Osteoblast (primary cell): ENCODE data around the gene SEL1L. TPM values are rescaled to one million over a fixed set of nuclear protein-coding genes. Genes with fewer than 3 reads are reported as not detected.

Source experiments
- DNase-seq: peaks from one replicate; pipeline ENCODE4 v3.0.0; 2011; ENCODE audit warnings: low spot score, mixed read lengths; ENCODE audit not compliant: insufficient read length; ENCODE audit errors: missing footprints
- H2AFZ ChIP-seq: 2 replicates; pipeline ENCODE4 v1.6.0; 2011; ENCODE audit warnings: mild to moderate bottlenecking, low read length
- H3K27ac ChIP-seq: 2 replicates; pipeline ENCODE4 v1.5.1; 2011; ENCODE audit warnings: mild to moderate bottlenecking, low read depth, low read length, moderate library complexity
- H3K27me3 ChIP-seq: 2 replicates; pipeline ENCODE4 v1.6.0; 2012; ENCODE audit warnings: mild to moderate bottlenecking, control low read depth, inconsistent platforms, low read length, moderate library complexity; ENCODE audit not compliant: insufficient read depth
- H3K36me3 ChIP-seq: 2 replicates; pipeline ENCODE4 v1.5.1; 2011; ENCODE audit warnings: mild to moderate bottlenecking, low read length, control low read depth, moderate library complexity; ENCODE audit not compliant: insufficient read depth
- H3K4me1 ChIP-seq: 2 replicates; pipeline ENCODE4 v1.5.1; 2011; ENCODE audit warnings: mild to moderate bottlenecking, low read length, control low read depth, moderate library complexity; ENCODE audit not compliant: insufficient read depth
- H3K4me2 ChIP-seq: 2 replicates; pipeline ENCODE4 v1.6.0; 2011; ENCODE audit warnings: mild to moderate bottlenecking, low read length; ENCODE audit not compliant: insufficient read depth
- H3K4me3 ChIP-seq: fragments of 200-600 bp; sonication (generic); 3 replicates; pipeline ENCODE4 v1.5.1; 2012; ENCODE audit warnings: mild to moderate bottlenecking, low read length, inconsistent platforms; ENCODE audit not compliant: insufficient read depth
- H3K79me2 ChIP-seq: 2 replicates; pipeline ENCODE4 v1.6.0; 2012; ENCODE audit warnings: mild to moderate bottlenecking, low read length, control low read depth, inconsistent platforms; ENCODE audit not compliant: insufficient read depth
- H3K9me3 ChIP-seq: 2 replicates; pipeline ENCODE4 v1.5.1; 2011; ENCODE audit warnings: low read depth, low read length, control low read depth
- H4K20me1 ChIP-seq: 2 replicates; pipeline ENCODE4 v1.6.0; 2012; ENCODE audit warnings: mild to moderate bottlenecking, low read length, control low read depth; ENCODE audit not compliant: insufficient read depth
- CTCF ChIP-seq: IDR thresholded peaks from 2 replicates; pipeline ENCODE4 v1.5.1; 2011; ENCODE audit warnings: mild to moderate bottlenecking, low read depth, low read length, moderate library complexity; ENCODE audit errors: extremely low read depth
- total RNA-seq: library from RNA; depleted of rRNA; stranded (reverse); fragments of >200 nt; gene quantifications from 2 replicates; pipeline ENCODE4 v1.2.3, GENCODE V29; 2012

Gene SEL1L
- total RNA-seq, 1 donor = 151 TPM

GRCh38 chr14:81427348-81428058 lies 106.2 kb downstream of the SEL1L start:
- H3K4me3 ChIP-seq = no peak overlapping the region
- H3K27ac ChIP-seq = no peak overlapping the region

GRCh38 chr14:81423504-81423903 lies 110.1 kb downstream of the SEL1L start:
- H4K20me1 ChIP-seq = no peaks in the 10 kb centered on the region
- H3K9me3 ChIP-seq = no peaks in the 10 kb centered on the region
- DNase-seq = no peak
- no peaks in the 10 kb centered on the region for H3K79me2 ChIP-seq
- peaks cover 7% of the 10 kb centered on the region for H3K27me3 ChIP-seq
- peak overlapping the region; percentile 54 for H2AFZ ChIP-seq
- H3K36me3 ChIP-seq = no peaks in the 10 kb centered on the region
- no peak overlapping the region for H3K4me2 ChIP-seq
- TF ChIP-seq CTCF = no peak
- no peaks in the 10 kb centered on the region for H3K4me1 ChIP-seq
- no peak overlapping the region for H3K27ac ChIP-seq
- no peak overlapping the region for H3K4me3 ChIP-seq

More at GRCh38 chr14:81427348-81428058, 106.2 kb downstream of the SEL1L start:
- Histone ChIP-seq H3K27me3 (peaks cover 4% of the 10 kb centered on the region), H2AFZ (no peak overlapping the region), H3K36me3 (no peaks in the 10 kb centered on the region), H3K4me2 (no peak overlapping the region), H3K79me2 (no peaks in the 10 kb centered on the region), H4K20me1 (no peaks in the 10 kb centered on the region), H3K9me3 (no peaks in the 10 kb centered on the region), H3K4me1 (no peaks in the 10 kb centered on the region)
- no peak for TF ChIP-seq CTCF
- no peak for DNase-seq

Other genes with a start within 250 kb of the SEL1L start
- 49.6 and 51.0 TPM in 2 replicates for gene STON2, start 133.5 kb downstream of the SEL1L start, total RNA-seq